NCI-H128 (cell line): Measurements from ENCODE around the gene GTF2H1.
A peak's percentile ranks its signal among the peaks of the same experiment; 100 is the strongest.
"Not testable (repeated sequence)": the region's sequence is repeated elsewhere in the genome, so short reads cannot be mapped to it uniquely, and the experiment has no call there.

ENCODE experiments used
- DNase-seq: peaks from one replicate; lab custom pipeline; 2025; ENCODE audit not compliant: unreplicated experiment; lab: John Stamatoyannopoulos, UW

The GTF2H1 gene

DNA sequence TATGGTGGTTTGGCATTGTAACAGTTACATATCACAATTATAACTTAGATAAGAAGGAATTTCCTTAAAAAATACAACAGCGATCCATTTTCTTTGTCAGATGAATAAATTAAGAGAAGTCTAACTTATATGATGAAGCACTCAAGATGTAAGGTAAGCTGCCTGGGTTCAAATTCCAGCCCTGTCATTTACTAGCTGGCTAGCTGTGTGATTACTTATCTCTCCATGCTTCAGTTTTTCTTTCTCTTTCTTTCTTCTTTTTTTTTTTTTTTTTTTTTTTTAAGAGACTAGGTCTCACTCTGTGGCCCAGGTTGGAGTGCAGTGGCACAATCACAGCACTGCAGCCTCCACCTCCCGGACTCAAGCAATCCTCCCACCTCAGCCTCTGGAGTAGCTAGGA is 49.8 kb downstream of the GTF2H1 start:
- DNase-seq, result no peak

DNA sequence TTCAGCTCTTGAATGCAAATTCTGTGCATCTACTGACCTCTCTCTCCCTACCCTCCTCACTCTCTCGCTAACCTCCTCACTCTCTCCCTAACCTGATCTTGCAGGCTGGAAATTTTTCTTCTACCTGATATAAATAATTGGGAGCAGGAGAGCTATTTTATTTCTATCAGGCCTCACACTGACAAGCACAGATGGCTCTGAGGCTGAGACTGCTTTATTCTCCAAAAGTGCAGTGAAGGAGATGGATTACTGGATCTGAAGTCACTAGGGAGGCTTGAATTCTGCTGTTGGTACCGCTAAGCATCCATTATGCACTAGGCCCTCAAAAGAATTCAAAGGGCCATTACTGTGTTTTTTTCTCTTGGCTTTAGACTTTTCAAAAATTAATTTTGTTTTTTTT is 52.6 kb downstream of the GTF2H1 start:
- no peak for DNase-seq

DNA sequence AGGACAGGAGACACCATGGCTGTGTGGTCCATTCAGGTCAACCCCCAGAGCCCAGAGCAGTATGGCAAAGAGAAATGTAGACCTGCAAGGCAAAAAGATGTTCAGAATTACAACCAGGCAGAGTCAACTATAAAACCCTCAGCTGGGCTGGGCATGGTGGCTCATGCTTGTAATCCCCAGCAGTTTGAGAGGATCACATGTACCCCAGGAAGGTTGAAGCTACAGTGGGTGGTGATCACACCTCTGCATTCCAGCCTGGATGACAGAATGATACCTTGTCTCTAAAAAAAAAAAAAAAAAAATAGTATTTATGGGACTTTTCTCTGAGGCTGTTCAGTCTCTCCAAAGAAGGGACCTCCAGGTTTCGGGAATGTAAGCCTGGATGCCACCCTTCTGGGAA is 53.6 kb downstream of the GTF2H1 start:
- DNase-seq, result no peak

- no peak for DNase-seq
Measured at GRCh38 chr11:18379201-18379600, 56.8 kb downstream of the GTF2H1 start.

- DNase-seq, result no peak
Measured at GRCh38 chr11:18383388-18384156, 61.2 kb downstream of the GTF2H1 start.

GRCh38 chr11:18384157-18384641 is 61.8 kb downstream of the GTF2H1 start:
- DNase-seq, result no peak

- DNase-seq, result no peak
Measured at GRCh38 chr11:18390088-18390487, 67.7 kb downstream of the GTF2H1 start.

- no peak for DNase-seq
Measured at GRCh38 chr11:18392434-18393321, 70.3 kb downstream of the GTF2H1 start.

DNA sequence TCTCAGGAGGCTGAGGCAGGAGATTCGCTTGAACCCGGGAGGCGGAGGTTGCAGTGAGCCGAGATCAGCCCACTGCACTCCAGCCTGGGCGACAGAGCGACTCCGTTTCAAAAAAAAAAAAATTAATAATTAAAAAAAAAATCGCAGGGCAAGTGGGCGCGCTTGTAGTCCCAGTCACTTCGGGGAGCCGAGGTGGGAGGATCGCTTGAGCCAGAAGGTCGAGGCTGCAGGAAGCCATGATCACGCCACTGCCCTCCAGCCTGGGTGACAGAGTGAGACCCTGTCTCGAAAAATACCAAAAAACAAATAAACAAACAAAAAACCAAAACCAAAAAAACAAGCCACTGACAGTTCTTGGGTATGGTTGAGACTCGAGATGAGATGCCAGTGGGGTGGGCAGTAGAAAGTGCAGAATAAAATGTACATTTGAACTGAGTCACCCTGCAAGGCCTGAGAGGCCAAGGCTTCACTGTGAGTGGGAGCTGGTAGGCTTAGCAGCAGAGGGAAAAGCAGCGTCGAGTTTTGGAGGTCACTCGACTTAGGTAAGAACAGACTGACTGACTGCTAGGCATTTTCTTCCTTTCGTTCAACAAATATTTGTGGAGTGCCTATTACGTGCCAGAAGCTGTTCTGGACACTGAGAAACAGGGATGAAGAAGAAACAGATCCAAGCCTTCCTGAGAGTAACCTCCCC is 71.4 kb downstream of the GTF2H1 start:
- no peak for DNase-seq

- peak; percentile 95 for DNase-seq
Measured at GRCh38 chr11:18394275-18394927, 72.0 kb downstream of the GTF2H1 start, which contains the start of gene LDHA. TSS of gene LDHA (plus strand) at chr11:18394563. CDS start at chr11:18396843, 2,280 bp downstream.

GRCh38 chr11:18394928-18395734 is 72.8 kb downstream of the GTF2H1 start:
- DNase-seq, result no peak

- peak; percentile 97 for DNase-seq
Measured at GRCh38 chr11:18395735-18396504, 73.6 kb downstream of the GTF2H1 start.

DNA sequence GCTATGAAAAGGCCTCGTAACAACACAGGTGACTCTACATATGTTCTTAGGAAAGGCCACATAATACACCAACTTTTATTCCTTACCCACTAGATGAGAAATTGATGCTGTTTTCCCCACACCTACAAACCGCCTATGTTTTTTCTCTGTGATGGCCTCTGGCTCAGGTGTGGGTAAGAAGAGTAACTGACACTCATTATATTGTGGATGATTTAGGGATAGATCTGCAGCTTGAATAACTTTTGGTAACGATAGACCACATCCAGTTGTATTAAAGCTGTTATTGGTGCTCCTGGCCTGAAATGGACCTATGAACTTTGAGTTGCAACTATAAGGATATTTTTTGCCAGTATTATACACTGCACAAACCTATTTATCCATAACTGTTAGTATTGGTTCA is 75.6 kb downstream of the GTF2H1 start:
- DNase-seq, result no peak

DNA sequence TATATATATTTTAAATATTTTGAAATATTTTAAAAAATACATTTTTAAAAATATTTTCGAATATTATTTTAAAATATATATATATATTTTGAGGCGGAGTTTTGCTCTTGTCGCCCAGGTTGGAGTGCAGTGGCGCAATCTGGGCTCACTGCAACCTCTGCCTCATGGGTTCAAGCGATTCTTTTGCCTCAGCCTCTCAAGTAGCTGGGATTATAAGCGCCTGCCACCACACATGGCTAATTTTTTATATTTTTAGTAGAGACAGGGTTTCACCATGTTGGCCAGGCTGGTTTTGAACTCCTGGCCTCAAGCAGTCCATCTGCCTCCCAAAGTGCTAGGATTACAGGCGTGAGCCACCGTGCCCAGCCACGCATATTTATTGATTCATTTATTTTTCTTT is 78.7 kb downstream of the GTF2H1 start:
- DNase-seq, result not testable (repeated sequence)

DNA sequence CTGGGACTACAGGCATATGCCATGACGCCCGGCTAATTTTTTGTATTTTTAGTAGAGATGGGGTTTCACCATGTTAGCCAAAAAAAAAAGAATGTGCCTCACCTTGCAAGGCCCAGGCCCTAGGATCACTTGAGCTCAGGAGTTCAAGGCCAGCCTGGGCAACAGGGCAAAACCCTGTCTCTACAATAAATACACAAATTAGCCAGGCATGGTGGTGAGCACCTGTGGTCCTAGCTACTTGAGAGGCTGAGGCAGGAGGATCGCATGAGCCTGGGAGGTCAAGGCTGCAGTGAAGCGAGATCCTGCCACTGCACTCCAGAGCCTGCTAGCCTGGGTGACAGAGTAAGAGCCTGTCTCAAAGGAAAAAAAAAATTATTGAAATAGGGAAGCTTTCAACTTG is 81.7 kb downstream of the GTF2H1 start:
- no peak for DNase-seq

DNA sequence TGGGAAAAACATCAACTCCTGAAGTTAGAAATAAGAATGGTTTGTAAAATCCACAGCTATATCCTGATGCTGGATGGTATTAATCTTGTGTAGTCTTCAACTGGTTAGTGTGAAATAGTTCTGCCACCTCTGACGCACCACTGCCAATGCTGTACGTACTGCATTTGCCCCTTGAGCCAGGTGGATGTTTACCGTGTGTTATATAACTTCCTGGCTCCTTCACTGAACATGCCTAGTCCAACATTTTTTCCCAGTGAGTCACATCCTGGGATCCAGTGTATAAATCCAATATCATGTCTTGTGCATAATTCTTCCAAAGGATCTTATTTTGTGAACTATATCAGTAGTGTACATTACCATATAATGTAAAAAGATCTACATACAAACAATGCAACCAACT is 85.0 kb downstream of the GTF2H1 start:
- not testable (repeated sequence) for DNase-seq

DNA sequence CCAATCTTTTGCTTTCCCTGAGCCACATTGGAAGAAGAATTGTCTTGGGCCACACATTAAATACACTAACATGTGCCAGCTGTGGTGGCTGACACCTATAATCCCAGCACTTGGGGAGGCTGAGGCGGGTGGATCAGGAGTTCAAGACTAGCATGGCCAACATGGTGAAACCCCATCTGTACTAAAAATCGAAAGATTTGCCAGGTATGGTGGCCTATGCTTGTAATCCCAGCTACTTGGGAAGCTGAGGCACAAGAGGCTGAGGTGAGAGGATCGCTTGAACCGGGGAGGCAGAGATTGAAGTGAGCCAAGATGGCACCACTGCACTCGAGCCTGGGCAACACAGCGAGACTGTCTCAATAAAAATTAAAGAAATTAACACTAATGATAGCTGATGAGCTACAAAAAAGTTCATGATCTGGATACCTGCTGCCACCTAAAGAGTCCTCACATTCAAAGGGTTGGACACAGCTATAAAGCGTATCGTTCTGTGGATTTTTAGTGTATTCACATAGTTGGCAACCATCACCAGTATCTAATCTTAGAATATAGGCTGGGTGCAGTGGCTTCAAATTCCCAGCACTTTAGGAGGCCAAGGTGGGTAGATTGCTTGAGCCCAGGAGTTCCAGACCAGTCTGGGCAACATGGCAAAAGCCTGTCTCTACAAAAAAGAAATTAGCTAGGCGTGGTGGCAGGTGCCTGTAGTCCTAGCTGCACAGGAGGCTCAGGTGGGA is 86.4 kb downstream of the GTF2H1 start:
- no peak for DNase-seq

GRCh38 chr11:18416459-18416858 is 94.1 kb downstream of the GTF2H1 start:
- no peak for DNase-seq
